CD4-positive, alpha-beta T cell treated with Interleukin-4 for 1 hour (primary cell): Measurements from ENCODE around the gene CARD11.
A peak's percentile ranks its signal among the peaks of the same experiment; 100 is the strongest.

ENCODE experiments used
- DNase-seq, 2 donors: peaks; one replicate each; pipeline ENCODE4 v3.0.0-alpha.2; 2020 to 2022

Gene CARD11

DNA sequence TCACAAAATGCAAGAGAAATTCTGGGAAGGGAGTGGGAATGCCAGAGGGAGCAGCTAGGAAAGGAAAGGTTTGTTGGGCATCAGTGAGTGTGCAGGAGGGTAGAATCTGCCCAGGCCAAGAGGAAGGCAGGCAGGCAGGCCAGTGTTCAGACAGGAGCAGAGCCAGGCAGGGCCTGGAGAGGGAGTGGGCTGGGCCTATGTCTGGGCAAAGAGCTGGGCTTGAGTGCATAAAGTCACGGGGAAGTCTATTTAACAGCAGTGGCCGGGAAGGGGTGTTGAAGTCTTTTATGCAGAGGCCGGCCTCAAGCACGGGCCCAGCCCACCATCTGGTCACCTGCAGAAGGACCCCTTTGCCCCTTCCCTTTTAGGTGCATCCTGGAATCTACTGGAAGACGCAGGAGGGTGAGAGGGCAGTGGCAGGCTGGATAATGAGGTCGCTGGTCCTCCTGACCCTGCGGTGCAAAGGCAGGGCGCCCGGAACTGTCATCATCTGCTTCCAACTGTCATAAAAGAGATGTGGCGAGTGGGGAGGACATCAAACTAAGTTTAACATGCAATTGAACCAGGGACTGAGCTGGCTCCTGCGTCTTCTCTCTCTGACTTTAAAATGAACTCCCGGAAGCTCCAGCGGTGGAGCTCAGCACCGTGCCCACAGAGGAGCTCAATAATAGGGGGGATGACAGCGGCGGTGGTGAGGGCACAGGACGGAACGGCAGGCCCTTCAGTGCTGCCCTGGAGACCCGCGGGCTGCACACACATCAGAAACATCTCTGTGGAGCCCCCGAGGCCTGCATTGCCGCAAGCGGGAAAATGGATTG is 29.5 kb downstream of the CARD11 start:
- no peak for DNase-seq

DNA sequence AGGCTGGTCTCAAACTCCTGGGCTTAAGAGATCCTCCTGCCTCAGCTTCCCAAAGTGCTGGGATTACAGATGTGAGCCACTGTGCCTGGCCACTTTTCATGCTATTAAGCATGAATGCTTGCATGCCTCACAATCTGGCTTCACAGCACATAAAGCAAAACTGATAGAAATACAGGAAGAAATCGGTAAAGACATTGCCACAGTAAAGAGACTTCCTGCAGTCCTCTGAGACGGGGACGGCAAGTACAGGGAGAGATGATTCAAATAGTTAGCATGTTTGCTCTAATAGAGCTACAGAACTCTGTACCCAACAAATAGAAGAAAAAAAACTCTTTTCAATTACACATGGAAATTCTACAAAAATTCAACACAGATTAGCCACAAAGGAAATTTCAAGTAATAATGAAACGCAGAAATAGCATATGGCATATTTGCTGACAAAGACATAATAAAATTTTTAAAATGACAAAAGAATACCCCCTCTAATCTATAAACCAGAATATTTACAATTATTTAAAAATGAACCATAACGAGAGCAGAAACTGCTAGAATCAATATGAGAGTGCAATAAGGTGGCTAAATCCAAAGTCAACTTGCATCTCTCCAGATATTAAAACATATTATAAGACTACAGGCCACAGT is 32.3 kb downstream of the CARD11 start:
- DNase-seq, result peak in 1 of 2 donors; percentile 5

DNA sequence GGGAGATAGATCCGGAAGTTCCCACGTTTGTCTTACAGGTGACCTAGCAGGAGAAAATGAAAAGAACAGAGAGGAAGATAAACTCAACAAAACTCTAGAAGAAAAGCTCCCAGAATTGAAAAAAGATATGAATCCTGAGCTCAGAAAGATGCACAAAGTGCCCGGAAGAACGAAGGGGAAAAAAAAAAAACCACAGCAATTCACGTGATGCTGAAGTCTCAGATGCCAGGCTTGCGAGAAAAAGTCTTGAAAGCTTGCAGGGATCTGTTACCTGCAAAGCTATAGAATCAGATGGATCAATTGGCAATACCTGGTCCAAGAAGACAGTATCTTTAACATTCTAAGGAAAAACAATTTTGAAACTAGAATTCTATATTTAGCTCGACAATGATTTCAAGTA is 33.5 kb downstream of the CARD11 start:
- no peak for DNase-seq

DNA sequence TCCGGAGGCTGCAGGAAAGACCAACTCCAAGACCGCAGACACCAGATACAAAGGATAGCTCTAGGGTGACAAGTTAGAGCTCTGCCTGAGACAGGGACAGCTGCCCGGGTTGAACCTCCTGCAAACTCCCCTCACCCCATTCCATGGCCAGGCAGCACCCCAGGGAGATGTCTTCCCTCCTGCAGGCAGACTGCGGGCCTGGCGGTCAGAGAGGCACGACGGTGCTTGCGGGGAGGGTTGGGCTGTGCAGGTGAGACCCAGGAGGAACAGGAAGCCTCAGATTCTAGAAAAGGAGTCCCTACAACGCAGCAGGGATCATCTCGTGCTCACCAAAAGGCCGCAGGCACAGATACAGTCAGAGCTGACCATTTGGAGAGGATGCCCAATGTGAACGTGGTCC is 34.6 kb downstream of the CARD11 start:
- DNase-seq, result no peak

DNA sequence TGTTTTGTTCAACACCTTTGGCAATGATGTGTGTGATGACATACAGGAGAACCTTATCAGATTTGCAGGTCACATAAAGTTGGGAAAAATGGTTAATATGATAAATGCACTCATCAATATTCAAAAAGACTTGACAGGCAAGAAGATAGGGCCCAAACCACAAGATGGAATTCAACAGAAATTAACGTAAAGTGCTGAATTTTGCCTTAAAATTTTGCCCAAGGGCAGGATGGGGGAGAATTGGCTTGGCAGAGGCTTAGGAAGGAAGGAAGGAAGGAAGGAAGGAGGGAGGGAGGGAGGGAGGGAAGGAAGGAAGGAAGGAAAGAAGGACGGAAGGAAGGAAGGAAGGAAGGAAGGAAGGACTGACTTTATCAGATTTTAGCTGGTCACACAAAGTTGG is 35.3 kb downstream of the CARD11 start:
- DNase-seq, result no peak

DNA sequence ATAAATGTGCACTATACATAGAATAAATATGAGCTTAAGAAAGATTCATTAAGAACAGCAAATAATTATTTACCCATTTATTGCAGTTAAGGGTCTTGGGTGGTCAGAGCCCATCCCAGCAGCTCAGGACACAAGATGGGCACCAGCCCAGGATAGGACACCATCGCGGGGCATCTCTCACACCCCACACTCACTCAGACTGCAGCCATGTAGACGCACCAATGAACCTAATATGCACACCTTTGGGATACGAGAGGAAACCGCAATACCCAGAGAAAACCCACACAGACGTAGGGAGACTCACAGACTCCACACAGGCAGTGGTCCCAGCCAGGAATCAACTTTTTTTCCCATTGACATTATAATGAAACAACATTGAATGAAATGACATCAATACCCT is 36.0 kb downstream of the CARD11 start:
- no peak for DNase-seq

DNA sequence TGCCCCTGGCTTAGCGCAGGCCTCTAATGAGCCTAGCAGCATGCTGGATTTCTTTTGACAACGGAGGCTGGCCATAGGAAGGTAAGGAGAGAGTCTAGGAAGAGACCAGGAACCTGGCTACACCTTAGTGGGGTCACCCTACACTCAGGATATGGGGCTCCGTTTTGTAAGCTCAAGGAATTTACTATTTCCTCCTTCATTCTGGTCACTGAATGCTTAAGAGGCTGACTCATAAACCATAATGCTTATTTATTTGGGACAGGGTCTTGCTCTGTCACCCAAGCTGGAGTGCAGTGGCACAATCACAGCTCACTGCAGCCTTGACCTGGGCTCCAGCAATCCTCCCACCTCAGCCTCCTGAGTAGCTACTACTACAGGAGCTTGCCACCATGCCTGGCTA is 38.4 kb downstream of the CARD11 start:
- DNase-seq, result no peak

DNA sequence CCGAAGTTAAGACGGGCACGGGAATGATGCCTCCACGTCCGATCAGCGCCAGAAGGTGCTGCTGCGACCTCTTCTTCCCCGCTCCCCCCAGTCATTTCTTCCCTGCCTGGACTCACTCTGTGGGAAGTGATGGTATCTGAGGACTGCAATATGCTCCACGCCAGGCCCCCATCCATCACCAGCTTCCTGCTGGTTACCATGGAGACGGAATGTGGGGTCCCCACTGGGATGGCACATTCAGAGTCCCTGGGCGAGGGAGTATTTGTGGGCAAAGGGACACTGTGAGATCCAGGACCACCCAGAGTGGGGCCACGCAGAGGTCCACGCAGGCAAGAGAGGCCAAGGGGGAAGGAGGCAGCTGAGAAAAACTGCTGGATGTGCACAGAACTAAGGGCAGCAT is 39.7 kb downstream of the CARD11 start:
- no peak for DNase-seq

DNA sequence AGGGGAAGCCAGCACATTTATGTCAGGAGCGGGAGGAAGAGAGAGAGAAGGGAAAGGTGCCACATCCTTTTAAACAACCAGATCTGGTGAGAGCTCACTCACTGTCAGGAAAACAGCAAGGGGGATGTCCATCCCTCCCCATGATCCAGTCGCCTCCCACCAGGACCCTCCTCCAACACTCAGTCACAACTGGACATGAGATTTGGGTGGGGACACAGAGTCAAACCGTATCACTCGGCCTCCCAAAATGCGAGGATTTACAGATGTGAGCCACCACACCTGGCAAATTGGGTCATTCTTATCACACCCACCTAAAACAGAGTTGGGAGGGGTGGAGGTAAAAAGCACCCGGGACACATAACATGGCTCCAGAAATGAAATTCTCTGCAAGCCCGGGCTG is 41.0 kb downstream of the CARD11 start:
- no peak for DNase-seq

DNA sequence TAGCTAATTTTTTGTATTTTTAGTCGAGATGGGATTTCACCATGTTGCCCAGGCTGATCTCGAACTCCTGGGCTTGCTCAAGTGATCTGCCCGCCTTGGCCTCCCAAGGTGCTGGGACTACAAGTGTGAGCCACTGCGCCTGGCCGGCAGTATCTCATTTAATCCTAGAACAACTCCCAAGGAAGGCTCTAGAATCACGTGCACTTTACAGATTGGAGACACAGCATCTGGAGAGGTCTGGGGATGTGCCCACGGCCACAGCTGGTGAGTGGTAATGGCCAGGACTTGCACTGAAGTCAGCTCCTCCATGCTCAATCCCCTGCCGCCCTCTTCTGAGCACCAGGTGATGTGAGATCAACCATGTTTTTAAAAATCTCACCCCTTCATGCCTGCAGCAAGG is 43.1 kb downstream of the CARD11 start:
- no peak for DNase-seq

DNA sequence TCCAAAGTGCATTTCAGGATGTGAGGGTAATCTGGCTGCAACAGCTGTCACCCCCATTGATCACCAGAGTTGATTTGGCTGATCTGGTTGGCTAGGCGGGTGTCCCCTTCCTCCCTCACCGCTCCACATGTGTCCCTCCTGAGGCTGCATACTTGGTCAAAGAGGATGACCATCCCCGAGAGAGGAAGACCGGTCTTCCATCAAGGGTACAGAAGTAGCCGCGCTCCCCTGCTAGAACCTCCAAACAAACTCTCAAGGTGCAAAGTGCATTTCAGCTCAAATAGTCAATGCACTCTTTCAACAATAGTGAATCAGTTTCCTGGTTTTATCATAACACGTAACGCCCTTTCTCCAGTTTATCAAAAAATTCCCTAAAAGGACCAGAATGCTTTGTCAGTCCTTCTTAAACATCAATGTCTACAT is 44.6 kb downstream of the CARD11 start:
- DNase-seq, result no peak

DNA sequence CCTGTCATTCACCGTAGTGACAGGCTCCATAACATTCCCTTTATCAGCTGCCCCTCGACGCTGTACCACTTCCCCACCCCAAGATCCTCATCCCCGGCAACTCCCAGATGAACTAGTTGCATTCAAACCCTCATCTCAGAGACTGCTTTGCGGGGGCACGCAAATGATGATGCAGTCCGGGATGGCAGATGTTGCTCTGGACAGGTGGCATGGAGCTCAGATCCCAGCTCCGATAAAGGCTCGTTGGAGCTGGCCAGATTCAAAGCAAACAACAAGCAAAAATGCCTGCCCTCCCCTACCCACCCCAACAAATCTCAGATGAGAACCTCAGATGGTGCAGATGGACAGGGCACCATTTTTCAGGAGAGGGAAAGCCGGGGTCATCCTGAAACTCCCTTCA is 46.7 kb downstream of the CARD11 start:
- DNase-seq, result no peak

DNA sequence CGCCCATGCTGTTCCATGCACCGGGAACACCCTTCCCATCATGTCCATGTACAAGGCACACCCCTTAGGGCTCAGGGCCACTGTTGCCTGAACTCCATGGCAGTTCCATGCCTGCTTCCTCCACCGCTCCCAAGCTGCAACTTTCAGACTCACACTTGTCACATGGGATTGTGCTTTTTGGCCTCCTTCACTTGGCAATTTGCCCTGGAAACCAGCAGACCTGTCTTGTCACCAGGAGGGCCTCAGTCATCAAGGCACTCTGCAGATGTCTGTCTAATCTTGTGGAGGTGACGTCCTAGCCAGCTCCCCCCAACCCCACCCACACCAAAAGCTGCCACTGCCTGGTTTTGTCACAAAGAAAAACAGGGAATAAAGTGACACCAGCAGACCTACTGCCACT is 47.5 kb downstream of the CARD11 start:
- no peak for DNase-seq

DNA sequence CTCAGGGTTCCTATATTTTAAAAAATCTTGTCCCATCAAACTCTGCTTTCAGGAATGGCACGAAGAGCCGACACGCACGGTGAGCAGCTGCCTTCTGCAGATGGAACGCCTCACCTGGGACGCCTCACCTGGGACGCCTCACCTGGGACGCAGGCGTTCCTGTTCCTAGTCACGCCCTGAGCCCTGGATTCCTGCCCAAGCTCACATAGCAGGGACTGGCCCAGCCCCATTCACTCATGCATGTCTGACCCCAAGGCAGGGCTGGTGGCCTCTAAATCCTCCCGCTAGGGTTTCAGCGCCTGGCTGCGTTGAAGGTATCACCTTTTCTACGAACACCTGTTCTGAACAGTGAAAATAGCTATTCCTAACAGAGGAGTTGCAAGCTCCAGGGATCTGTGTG is 49.8 kb downstream of the CARD11 start:
- DNase-seq, result no peak

DNA sequence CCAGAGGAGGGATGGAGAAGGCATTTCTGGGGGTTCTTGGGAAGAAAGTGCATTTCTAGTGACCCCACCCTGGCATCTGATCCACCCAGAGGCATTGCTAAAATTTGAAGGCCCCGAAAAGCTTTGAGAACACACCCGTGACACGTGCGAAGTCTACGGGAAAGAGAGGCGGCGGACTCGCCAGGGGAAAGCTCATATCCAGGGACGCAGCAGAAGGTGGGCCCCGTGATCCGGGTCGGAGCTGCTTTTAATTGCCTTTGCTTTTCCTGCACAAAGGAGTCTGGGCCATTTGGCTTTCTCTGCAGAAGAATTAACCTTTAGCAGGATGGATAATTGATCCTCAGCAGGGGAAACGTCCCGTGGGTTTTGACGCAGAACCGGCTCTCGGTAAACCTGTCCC is 50.3 kb downstream of the CARD11 start:
- DNase-seq, result no peak

DNA sequence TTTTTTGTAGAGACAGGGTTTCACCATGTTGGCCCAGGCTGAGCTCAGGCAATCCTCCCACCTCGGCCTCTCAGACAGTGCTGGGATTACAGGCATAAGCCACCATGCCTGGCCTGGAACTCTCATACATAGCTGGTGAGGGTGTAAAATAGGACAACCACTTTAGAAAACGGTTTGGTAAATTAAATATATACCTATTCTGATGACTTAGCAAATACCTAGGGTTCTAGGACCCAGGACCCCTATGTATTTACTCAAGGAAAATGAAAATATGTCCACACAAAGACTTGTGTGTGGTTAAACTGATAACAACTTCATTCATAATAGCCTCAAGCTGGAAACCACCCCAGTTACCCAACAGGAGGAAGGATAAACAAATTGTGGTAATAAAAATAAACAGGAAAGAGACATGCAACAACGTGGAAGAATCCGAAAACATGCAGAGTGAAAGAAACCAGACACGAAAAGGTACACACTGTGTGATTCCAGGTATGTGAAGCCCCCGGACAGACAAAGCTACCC is 52.7 kb downstream of the CARD11 start:
- DNase-seq, result no peak

DNA sequence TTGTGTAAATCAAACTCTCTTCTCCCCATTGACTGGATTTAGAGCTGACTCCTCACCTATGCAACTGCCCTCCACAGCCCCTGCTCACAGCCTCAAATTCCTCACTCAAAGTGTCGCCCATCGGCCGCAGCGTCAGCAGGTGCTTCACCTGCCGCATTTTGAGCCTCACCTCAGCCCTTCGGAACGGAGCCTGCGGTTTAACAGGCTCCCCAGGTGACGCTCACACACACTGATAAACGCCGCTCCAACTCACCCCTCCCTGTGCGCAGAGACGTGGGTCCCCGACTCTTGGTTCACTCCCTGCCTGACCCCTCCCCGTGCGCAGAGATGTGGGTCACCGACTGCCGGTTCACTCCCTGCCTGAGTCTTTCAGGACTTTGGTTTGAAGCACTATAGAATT is 57.1 kb downstream of the CARD11 start:
- no peak for DNase-seq

DNA sequence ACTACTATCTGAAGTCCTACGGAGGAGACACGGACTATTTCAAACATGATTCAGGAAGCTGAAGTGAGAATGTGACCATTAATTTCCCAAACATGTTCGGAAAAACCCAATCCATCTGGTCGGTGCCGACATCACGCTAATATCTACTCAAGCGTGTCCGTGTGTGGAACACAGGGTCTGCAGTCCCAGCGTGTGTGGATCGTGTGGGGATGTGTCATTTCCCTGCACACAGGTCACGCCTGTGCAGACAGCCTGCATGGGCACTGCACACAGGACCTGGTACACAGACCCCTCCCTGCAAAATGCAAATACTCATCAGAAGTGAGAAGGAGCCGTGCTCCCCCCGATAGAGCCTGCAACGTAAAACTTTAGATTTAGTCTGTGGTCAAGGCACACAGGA is 57.8 kb downstream of the CARD11 start:
- no peak for DNase-seq

DNA sequence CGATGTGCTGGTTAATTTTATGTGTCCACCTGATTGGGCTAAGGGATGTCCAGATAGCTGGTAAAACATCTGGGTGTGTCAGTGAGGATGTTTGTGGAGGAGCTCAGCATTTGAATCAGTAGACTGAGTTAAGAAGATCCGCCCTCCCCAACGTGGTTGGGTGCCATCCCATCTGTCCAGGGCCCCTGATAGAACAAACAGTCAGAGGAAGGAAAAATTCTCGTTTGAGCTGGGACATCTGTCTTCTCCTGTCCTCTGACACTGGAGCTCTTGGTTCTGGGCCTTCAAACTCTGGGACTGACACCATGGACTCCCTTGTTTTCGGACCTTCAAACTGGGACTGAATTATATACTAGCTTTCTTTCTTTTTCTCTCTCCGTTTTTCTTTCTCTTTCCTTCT is 59.6 kb downstream of the CARD11 start:
- DNase-seq, result no peak

DNA sequence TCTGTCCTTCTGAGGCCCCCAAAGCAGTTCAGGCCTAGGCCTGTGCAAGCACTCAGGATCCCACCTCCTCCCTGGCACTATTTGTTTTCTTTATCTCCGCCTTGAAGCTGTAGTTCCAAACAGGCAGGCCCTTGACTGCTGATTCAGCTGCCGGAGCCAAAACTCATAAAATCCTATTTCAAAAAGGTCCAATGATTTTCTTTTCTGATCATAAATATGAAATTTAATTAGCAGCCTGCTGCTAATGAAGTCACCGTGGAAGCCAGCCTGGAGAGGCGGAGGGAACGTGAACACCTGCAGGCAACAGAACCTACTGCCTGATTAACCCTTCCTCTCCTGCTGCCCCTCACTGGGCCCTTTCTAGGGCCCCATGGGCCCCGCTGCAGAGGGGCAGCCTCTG is 60.1 kb downstream of the CARD11 start:
- DNase-seq, result no peak

DNA sequence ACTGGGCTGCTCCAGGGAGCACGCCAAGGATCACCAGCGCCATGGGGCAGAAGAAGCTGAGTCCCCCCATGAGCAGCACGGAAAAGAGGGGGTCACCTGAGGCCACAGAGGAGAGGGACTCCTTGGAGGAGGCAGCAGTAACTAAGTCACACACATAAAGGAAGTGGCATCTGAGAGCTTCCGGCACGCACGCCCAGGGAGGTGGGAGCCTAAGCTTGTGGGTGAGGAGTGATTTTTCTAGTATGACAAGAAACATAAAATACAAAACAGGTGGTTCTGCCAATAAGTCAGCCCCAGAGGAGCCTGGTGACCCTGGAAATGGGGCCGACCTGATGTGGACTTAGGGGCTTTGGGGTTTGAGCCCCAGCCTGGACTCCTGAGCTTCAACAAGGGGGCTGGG is 60.8 kb downstream of the CARD11 start:
- DNase-seq, result peak; percentile 60 to 68

DNA sequence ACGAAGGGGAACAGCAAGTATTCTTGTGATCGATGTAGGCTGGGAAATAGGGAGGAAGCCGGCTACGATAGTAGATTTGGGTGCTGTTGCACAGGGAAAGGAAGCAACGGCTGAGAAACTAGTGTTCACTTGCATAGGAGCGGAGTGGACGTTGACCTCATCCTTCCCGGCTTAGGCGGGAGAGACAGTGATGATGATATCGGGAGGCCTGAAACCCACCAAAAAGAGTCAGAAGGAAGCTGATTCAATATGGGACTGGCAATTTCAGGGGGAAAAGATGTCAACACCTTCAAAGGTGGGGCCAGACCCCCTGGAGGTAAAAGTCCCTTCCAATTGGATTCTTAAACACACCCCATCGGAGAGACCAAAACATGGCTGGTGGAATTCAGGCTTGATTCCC is 61.3 kb downstream of the CARD11 start:
- no peak for DNase-seq

DNA sequence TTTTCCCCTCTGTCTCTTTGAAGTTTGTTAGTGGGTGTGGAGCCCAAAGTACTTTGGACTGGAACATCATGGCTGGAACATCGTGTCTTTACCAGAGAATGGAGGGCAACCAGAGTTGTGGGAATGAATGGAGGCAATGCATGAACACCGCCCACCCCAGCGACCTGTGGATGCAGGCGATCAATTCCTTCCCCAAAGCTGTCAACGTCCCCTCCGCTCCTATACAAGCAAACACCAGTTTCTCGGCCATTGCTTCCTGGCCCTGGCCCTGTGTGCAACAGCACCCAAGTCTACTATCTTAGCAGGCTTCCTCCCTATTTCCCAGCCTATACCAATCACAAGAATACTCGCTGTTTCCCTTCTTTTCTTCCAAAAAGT is 62.6 kb downstream of the CARD11 start:
- no peak for DNase-seq

DNA sequence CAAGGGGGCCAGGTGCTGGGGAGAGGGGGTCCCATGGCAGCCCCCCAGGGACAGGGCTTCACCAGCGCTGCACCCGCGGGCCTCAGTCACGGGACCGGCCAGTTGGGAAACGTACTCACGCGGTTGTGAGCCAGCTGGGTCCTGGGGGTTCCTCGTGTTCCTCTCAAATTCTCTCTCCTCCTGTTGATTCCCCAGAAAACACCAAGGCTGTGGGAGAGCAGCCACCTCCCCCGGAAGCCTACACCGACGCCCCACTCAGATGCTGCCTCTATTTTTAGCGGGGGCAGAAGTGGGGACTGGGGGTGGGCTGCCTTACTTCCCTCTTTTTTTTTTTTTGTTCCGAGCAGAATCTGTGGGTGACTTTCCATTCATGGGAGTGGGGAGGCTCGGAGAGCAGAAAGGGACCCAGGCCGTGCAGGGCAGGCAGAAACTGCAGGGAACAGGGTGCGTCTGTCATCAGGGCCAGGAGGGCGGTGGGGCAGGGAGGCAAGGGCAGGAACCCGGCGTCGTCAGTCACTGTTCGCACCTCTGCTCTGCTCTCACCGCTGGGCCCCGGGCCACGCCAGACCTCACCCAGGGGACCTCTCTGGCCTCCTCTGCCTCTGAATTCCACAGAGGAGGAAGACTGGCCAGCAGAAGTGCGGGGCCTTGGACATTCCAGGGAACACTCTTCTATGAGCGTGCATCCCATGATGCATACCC is 63.1 kb downstream of the CARD11 start:
- DNase-seq, result peak in 1 of 2 donors; percentile 26
